ENCODE data around the gene SMIM1.
"Not testable (repeated sequence)": the region's sequence is repeated elsewhere in the genome, so short reads cannot be mapped to it uniquely, and the experiment has no call there.

SMIM1 gene, protein sequence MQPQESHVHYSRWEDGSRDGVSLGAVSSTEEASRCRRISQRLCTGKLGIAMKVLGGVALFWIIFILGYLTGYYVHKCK

GRCh38 chr1:3772715-3773571 is at the start of gene SMIM1:
Gene SMIM1 (plus strand): TSS chr1:3772749. CDS start chr1:3775374, 2,625 bp downstream.
- no peak for DNase-seq (ENCODE audit: low read depth)
- H3K4me3 ChIP-seq (ENCODE audit: low read length) = peak within 1 kb of the TSS; percentile 51
- TF ChIP-seq, protein P1, sequence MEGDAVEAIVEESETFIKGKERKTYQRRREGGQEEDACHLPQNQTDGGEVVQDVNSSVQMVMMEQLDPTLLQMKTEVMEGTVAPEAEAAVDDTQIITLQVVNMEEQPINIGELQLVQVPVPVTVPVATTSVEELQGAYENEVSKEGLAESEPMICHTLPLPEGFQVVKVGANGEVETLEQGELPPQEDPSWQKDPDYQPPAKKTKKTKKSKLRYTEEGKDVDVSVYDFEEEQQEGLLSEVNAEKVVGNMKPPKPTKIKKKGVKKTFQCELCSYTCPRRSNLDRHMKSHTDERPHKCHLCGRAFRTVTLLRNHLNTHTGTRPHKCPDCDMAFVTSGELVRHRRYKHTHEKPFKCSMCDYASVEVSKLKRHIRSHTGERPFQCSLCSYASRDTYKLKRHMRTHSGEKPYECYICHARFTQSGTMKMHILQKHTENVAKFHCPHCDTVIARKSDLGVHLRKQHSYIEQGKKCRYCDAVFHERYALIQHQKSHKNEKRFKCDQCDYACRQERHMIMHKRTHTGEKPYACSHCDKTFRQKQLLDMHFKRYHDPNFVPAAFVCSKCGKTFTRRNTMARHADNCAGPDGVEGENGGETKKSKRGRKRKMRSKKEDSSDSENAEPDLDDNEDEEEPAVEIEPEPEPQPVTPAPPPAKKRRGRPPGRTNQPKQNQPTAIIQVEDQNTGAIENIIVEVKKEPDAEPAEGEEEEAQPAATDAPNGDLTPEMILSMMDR (conservative IDR thresholded peaks at IDR 0.05; ENCODE audit: low read depth, low read length) = no peak

- no peak overlapping the region for H3K4me3 ChIP-seq (ENCODE audit: low read length)
- no peak for DNase-seq (ENCODE audit: low read depth)
Observed at GRCh38 chr1:3722846-3723245, 49.7 kb upstream of the SMIM1 start.

DNA sequence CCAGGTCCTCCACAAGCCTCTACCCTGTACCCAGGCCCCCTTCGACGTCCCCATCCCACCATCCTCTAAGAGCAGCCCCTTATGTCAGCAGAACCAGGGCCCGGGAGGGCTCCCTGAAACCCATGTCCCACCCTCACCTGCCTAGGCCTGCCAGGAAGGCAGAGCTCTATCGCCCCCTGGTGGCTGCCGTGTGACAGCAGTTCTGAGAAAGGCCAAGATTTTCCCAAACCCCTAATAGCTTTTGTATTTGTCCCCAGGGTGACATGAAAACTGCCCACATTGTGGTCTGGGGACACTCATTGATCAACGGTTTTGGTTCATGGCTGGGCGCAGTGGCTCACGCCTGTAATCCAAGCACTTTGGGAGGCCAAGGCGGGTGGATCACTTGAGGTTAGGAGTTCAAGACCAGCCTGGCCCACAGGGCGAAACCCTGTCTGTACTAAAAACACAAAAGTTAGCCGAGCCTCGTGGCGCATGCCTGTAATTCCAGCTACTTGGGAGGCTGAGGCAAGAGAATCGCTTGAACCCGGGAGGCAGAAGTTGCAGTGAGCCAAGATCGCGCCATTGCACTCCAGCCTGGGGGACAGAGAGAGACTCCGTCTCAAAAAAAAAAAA is 48.0 kb upstream of the SMIM1 start:
- H3K4me3 ChIP-seq (ENCODE audit: low read length) = not testable (repeated sequence)
- TF ChIP-seq, protein P1 (conservative IDR thresholded peaks at IDR 0.05; ENCODE audit: low read depth, low read length) = peak; percentile 98
- peak; percentile 3 for DNase-seq (ENCODE audit: low read depth)

More at GRCh38 chr1:3722846-3723245, 49.7 kb upstream of the SMIM1 start:
- TF ChIP-seq, protein P1 (conservative IDR thresholded peaks at IDR 0.05; ENCODE audit: low read depth, low read length) = no peak

DNA sequence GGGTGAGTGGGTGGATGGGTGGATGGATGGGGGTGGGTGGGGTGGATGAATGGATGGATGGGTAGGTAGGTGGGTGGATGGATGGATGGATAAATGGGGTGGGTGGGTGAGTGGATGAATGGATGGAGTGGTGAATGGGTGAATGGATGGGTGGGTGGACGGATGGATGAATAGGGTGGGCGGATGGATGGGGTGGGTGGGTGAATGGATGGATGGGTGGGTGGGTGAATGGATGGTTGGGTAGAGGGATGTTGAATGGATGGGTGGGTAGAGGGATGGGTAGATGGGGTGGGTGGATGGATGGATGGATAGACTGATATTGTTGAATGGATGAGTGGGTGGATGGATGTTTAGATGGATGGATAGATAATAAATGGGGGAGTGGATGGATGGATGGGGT is 47.2 kb upstream of the SMIM1 start:
- no peak for DNase-seq (ENCODE audit: low read depth)
- TF ChIP-seq, protein P1 (conservative IDR thresholded peaks at IDR 0.05; ENCODE audit: low read depth, low read length) = no peak
- H3K4me3 ChIP-seq (ENCODE audit: low read length) = no peak overlapping the region

- no peak overlapping the region for H3K4me3 ChIP-seq (ENCODE audit: low read length)
- no peak for DNase-seq (ENCODE audit: low read depth)
- TF ChIP-seq, protein P1 (conservative IDR thresholded peaks at IDR 0.05; ENCODE audit: low read depth, low read length) = peak; percentile 72
Observed at GRCh38 chr1:3727042-3727824, 45.3 kb upstream of the SMIM1 start.

DNA sequence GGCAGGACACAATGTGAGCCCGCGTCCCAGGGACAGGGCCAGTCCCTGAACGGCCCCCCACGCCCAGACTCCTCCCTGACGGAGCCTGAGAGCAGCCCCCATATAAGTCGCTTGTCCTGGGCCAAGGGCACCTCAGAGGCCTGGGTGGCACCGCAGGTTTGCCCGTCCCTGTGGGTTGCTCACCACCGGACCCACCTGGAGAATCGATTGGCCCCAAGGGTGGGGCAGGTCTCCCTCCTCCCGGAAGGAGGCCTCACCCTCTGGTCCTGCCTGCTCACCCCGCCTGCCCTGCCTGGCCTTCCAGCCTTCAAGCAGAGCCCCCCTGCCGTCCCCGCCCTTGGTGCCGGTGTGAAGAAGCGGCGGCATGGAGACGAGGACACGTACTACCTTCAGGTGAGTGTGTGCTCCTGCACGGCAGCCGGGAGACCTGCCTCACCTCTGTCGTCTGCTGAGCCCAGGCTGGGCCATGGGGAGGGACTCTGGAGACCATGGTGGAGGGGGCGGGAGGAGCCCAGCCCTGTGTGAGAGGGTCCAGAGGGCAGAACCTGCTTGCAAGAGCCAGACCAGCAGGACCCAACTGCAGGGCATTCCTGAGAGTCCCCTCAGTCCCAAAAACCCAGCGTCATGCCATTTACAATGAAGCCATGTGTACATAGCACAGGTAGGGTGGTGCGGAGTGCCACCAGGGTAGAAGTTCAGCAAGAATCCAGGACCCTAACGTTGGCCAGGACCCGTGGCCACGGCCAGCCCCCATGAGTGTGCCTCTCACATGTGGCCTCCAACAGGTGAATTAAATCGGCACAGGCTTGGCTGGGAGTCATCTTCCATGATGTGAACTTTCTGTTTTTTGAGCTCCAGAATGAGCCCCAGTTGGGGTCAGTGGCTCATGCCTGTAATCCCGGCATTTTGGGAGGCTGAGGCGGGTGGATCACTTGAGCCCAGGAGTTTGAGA is 44.4 kb upstream of the SMIM1 start:
- DNase-seq (ENCODE audit: low read depth) = no peak
- H3K4me3 ChIP-seq (ENCODE audit: low read length) = no peak overlapping the region
- TF ChIP-seq, protein P1 (conservative IDR thresholded peaks at IDR 0.05; ENCODE audit: low read depth, low read length) = no peak

All from retinal pigment epithelial cell (primary cell).